ENCODE measurements around the gene ORC2. TPM values are rescaled to one million over a fixed set of nuclear protein-coding genes. Genes with fewer than 3 reads are reported as not detected.
"Not testable (repeated sequence)": the region's sequence is repeated elsewhere in the genome, so short reads cannot be mapped to it uniquely, and the experiment has no call there.

ORC2 gene
- total RNA-seq, 1 donor from 2014 or later: 27.4 TPM

- DNase-seq: no peak
- Histone ChIP-seq H3K27me3 (no peaks in the 10 kb centered on the region), H3K4me1 (peaks cover 8% of the 10 kb centered on the region), H3K27ac (no peak overlapping the region), H3K4me3 (no peak overlapping the region), H3K9me3 (no peaks in the 10 kb centered on the region), H3K36me3 (no peaks in the 10 kb centered on the region)
- intact Hi-C loops (cut with DNase I): no loop called here
- no peak for ATAC-seq
- TF ChIP-seq CTCF (IDR thresholded peaks at IDR 0.05): no peak
Observed at GRCh38 chr2:200968735-200969134, 5.3 kb upstream of the ORC2 start.

GRCh38 chr2:200968162-200968561, 4.7 kb upstream of the ORC2 start:
- TF ChIP-seq CTCF (IDR thresholded peaks at IDR 0.05): no peak
- H3K9me3 ChIP-seq: no peaks in the 10 kb centered on the region
- no peak overlapping the region for H3K27ac ChIP-seq
- no peaks in the 10 kb centered on the region for H3K27me3 ChIP-seq
- H3K4me3 ChIP-seq: no peak overlapping the region
- no peaks in the 10 kb centered on the region for H3K36me3 ChIP-seq
- H3K4me1 ChIP-seq: peaks cover 8% of the 10 kb centered on the region
- DNase-seq (no peak), ATAC-seq (peak; percentile 4)
- intact Hi-C loops (cut with DNase I): no loop called here

- H3K27me3 ChIP-seq: no peaks in the 10 kb centered on the region
- no peaks in the 10 kb centered on the region for H3K36me3 ChIP-seq
- peaks cover 18% of the 10 kb centered on the region for H3K4me1 ChIP-seq
- DNase-seq (no peak), ATAC-seq (no peak)
- intact Hi-C loops (cut with DNase I): no loop called here
- no peak overlapping the region for H3K4me3 ChIP-seq
- H3K9me3 ChIP-seq: no peaks in the 10 kb centered on the region
- H3K27ac ChIP-seq: no peak overlapping the region
- TF ChIP-seq CTCF (IDR thresholded peaks at IDR 0.05): no peak
Observed at GRCh38 chr2:200966770-200967169, 3.3 kb upstream of the ORC2 start.

GRCh38 chr2:200964498-200964897, 1.0 kb upstream of the ORC2 start:
- Histone ChIP-seq H3K4me1 (peaks cover 29% of the 10 kb centered on the region), H3K36me3 (no peaks in the 10 kb centered on the region), H3K27me3 (no peaks in the 10 kb centered on the region), H3K9me3 (no peaks in the 10 kb centered on the region), H3K4me3 (peak overlapping the region; percentile 86), H3K27ac (no peak overlapping the region)
- no peak for ATAC-seq
- no peak for TF ChIP-seq CTCF (IDR thresholded peaks at IDR 0.05)
- no peak for DNase-seq
- intact Hi-C loops (cut with DNase I): no loop called here

GRCh38 chr2:200963918-200964252, 425 bp upstream of the ORC2 start:
- H3K27me3 ChIP-seq; intact Hi-C loops (cut with DNase I); DNase-seq; H3K9me3 ChIP-seq; H3K36me3 ChIP-seq; ATAC-seq: not testable (repeated sequence)
- Histone ChIP-seq H3K4me1 (peaks cover 29% of the 10 kb centered on the region), H3K27ac (peak overlapping the region; percentile 88), H3K4me3 (peak overlapping the region; percentile 86)

- H3K4me1 ChIP-seq: peaks cover 29% of the 10 kb centered on the region
- intact Hi-C loops (cut with DNase I): no loop called here
- no peaks in the 10 kb centered on the region for H3K27me3 ChIP-seq
- peak overlapping the region; percentile 86 for H3K4me3 ChIP-seq
- H3K36me3 ChIP-seq: peaks cover 2% of the 10 kb centered on the region
- TF ChIP-seq CTCF (IDR thresholded peaks at IDR 0.05): no peak
- DNase-seq: no peak
- ATAC-seq: no peak
- H3K27ac ChIP-seq: peak overlapping the region; percentile 88
- H3K9me3 ChIP-seq: no peaks in the 10 kb centered on the region
Observed at GRCh38 chr2:200962811-200963123, 693 bp downstream of the ORC2 start.
